ENCODE results near the gene SERPINA3.
"Not testable (repeated sequence)": the region's sequence is repeated elsewhere in the genome, so short reads cannot be mapped to it uniquely, and the experiment has no call there.

Gene SERPINA3

DNA sequence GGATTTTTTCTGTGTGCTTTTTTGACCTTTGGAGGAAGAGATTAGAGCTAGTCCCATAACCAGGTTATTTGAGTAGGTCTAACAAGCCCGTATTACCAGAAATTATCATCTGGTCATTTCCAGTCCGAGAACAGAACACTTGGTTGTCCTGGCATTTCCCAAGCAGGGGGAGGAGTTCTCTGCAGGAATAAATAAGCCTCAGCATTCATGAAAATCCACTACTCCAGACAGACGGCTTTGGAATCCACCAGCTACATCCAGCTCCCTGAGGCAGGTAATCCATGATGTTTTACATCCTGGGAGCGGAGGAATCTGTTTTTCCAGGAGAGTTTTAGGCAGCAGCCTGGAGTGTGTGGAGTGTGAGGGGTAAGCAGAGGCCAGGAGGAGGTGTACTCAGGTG lies at the start of gene SERPINA3:
Gene SERPINA3, plus strand, starts transcription at position 218 of the 400 bp plus-strand sequence. CDS start 2,051 bp downstream, outside the sequence.
- DNase-seq, result peak in 2 of 42 donors; percentile 25 to 63
- intact Hi-C loops (cut with DNase I), result no loop called here

DNA sequence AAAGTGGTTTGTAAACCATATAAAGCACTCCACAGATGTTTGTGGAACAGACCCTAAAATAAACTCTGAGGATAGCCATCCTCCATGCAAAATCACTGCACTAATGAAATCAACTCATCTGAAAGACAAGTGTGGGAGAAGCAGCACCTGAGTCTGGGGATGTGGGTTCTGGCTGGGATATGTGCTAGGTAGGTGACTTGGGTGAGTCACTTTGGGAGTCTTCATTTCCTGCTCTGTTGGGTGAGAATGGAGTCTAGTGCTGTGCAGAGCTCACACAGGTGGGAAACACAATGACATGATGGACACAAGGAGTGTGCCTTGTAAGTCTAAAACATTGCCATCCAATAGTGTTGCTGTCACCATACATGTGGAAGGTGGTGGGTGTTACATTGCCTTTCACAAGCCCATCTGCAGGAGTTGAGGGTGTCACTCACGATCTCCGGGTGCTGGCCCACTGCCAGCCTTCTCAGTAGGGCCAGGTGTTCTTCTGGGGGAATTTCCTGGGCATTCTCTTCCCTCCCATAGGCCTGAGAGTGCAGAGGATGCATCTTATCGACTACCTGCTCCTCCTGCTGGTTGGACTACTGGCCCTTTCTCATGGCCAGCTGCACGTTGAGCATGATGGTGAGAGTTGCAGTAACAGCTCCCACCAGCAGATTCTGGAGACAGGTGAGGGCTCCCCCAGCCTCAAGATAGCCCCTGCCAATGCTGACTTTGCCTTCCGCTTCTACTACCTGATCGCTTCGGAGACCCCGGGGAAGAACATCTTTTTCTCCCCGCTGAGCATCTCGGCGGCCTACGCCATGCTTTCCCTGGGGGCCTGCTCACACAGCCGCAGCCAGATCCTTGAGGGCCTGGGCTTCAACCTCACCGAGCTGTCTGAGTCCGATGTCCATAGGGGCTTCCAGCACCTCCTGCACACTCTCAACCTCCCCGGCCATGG lies 49.0 kb upstream of the SERPINA3 start:
- intact Hi-C loops (cut with DNase I), result no loop called here
- peak in 14 of 42 donors; percentile 14 to 75 (median 40) for DNase-seq

DNA sequence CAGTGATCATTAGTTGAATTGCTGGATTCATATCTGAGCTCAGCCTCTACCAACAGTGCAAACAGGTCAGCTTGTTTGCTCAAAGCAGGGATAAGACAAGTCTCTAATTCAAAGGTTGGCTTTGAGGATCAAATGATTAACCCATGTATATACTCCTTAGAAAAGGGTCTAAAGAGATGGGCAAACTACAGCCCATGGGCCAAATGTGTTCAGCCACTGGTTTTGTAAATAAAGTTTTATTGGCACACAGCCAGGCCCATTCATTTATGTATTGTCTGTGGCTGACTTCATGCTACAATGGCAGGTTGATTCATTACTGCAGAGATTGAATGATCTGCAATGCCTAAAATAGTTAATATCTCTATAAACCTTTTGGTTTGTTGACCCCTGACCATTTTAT lies 47.8 kb upstream of the SERPINA3 start:
- intact Hi-C loops (cut with DNase I), result no loop called here

DNA sequence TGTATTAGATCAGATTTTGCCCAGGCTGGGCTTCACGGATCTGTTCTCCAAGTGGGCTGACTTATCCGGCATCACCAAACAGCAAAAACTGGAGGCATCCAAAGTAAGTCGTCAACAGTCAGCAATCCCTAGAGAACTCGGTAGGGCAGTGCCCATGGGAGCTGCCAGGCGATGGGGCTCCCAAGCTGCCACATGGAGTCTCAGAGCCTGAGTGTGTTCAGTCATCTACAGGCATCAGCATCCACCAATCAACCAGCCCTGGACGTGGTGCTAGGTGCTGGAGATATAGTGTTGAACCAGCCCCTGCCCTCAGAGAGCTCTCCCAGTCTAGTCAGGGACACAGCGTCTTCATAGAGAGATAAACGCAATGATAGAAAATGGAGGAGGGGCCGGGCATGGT lies 44.0 kb upstream of the SERPINA3 start:
- no peak for DNase-seq
- intact Hi-C loops (cut with DNase I), result no loop called here

More for the DNA sequence above, 47.8 kb upstream of the SERPINA3 start:
- DNase-seq, result no peak

DNA sequence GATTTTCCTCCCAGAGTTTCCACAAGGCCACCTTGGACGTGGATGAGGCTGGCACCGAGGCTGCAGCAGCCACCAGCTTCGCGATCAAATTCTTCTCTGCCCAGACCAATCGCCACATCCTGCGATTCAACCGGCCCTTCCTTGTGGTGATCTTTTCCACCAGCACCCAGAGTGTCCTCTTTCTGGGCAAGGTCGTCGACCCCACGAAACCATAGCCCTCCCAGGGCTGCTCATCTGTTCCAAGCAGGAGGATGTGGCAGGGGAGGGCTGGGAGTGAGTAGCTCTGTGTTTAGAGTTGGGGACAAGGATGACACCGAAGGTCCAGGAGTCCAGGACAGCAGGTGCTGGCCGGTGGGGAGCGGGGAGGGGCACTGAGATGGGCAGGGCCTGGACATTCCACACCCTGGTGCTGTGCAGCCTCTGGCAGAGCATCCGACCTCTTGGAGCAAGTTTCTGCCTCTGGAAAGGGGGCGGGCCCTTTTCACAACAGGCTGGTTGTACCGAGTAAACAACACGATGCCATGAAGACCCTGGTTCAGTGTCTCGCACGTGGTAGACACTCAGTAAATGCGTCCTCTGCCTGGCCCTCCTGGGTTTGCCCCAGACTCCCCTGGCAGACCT lies 42.7 kb upstream of the SERPINA3 start:
- intact Hi-C loops (cut with DNase I), result no loop called here
- peak in 1 of 42 donors; percentile 13 for DNase-seq

DNA sequence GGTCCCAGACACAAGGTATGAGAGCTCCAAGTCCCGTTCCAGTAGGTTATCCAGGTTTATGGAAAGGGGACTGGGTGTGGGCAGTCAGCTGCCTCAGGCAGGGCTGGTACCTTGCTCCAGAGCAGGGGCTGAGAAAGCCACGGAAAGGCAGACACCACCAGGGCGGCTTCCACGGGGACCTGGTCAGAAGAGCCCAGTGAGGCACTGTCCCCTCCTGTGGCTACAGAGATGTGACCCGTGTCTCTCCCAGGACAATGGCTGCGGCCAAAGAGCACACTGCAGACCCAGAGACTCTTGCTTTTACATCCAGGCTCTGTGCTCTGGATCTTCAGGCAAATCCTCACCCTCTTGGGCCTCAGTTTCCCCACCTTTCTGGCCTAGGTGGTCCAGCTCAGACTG lies 42.2 kb upstream of the SERPINA3 start:
- intact Hi-C loops (cut with DNase I), result no loop called here
- DNase-seq, result peak in 1 of 42 donors; percentile 15

DNA sequence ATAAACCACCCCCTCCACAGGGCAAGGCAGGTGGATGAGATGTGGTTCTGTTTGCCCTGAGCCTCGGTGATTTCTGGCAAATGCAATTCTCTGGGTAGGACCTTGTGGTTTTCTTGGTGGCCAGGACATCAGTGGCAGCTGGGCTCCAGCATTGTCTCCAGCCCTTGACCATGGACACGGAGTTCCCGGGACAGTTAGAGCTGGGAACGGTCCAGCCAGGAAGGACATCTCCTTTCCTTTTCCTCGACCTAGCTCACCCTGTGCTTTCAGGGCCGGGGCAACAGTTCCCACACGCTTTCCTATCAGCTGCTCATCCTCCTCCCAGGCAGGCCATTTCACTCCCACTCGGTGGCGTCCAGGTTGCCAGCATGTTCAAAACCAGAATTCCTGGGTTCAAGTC lies 41.8 kb upstream of the SERPINA3 start:
- intact Hi-C loops (cut with DNase I), result no loop called here

DNA sequence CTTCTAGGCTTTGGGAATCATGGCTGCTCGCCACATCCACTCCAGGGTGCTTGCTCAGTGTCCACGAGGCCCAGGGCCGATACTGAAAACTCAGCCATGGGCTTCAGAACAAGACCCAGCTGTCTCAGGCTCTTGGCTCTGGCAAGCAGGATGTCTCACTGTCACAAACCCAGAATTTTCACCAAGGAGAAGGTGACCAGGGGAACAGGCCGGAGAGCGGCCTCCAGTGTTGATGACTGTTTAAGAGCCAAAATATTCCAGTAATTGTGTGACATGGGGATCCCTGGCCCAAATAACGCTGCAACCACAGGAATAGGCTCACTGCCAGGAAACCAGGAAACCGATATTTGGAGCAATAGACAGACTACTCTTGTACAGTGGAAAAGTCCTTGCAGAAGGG lies 40.8 kb upstream of the SERPINA3 start:
- intact Hi-C loops (cut with DNase I), result no loop called here
- DNase-seq, result peak in 2 of 42 donors; percentile 21 to 22

More for the DNA sequence above, 41.8 kb upstream of the SERPINA3 start:
- DNase-seq, result no peak

DNA sequence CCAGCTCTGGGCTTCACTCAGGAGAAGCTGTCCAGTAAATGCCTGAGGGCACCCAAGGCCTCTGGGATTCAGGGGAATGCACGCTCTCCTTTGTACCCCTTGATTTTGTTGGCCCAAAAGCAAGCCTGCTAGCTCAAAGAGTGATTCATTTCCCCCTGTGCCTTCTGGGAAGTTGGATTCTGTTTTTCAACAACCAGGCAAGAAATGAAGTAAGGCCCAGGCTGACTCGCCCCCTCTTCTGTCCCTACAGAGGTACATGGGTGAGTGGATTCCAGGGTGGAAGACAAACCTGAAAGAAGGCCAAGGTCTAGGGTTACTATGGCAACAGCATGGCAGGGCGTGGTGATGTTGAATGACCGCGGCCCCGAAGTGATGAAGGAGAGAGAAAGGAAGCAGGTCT lies 40.2 kb upstream of the SERPINA3 start:
- DNase-seq, result peak in 10 of 42 donors; percentile 11 to 74 (median 32)
- intact Hi-C loops (cut with DNase I), result no loop called here

DNA sequence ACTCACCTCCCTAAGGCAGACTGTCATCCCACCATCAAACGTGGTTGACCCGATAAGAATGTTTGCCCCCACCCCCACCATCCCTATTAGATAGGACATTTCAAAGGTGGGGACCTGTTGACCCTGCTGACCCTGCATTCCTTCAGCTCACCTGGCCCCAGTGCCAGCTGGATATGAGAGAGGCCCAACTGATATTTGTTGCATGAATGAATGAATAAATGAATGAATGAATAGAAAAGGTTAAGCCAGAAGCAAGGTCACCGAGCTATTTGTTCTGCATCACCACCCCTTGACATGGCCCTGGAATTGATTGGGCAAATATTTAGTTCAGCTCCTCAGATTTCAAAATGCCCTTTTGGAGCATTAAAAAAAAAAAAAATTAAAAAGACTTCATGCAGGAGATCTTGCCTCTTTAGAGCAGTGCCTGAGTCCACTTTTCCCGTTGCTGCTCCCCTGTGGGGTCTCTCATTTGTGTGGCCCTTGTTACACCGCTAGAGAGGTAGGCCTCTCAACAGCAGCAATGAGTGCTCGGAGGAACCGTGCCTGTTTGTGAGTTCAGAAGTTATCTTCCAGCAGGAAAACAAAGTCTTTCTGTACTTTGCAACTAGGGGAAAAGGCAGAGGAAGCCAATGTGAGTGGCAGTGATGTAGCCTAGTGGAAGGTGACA lies 39.4 kb upstream of the SERPINA3 start:
- DNase-seq, result peak in 1 of 42 donors; percentile 18
- intact Hi-C loops (cut with DNase I), result no loop called here

DNA sequence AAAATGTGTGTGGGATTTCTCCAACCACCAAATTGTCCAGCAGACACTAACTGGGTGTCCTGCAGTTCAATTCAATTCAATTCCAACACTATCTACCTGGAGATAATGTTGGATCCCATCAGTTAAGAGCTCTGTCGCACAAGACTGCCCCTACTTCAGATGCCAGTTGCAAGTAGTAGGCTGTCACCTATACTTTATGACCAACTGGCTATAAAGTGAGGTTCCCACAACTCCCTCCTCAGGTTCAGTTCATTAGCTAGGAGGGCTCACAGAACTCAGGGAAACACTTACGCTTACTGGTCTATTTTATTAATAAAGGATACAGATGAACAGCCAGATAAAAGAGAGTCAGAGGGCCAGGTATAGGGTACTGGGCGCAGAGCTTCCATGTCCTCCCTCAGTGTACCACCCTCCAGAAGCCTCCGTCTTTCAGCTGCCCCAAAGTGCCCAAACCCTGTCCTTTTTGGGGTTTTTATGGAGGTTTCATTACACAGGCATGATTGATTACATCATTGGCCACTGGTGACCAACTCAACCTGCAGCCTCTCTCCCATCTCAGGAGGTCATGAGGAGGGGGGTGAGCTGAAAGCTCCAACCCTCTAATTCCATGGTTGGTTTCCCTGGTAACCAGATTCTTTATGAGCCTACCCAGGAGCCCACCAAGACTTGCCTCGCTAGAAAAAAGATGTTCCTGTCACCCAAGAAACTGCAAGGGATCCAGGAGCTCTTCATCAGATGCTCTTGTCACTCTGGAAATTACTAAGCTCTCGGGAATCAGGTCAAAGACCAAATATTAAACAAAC lies 38.5 kb upstream of the SERPINA3 start:
- DNase-seq, result no peak
- intact Hi-C loops (cut with DNase I), result no loop called here

DNA sequence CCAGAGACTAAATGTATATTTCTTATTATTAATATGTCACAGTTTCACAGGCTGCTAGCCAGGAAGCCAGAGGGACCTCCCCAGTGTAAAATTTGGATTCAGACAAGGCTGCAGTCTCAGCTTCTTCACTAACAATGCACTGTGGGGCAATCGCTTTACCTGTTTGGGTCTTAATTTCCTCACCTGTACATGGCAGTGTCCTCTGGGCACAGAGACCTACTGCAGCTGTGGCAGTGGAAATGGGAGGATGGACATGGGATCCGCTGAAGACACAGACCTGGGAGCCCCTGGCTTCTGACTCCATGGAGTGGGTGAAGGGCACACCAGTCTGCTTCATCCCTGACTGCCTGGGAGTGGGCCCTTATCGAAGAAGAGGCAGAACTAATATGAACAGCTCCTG lies 37.9 kb upstream of the SERPINA3 start:
- DNase-seq, result no peak
- intact Hi-C loops (cut with DNase I), result no loop called here

DNA sequence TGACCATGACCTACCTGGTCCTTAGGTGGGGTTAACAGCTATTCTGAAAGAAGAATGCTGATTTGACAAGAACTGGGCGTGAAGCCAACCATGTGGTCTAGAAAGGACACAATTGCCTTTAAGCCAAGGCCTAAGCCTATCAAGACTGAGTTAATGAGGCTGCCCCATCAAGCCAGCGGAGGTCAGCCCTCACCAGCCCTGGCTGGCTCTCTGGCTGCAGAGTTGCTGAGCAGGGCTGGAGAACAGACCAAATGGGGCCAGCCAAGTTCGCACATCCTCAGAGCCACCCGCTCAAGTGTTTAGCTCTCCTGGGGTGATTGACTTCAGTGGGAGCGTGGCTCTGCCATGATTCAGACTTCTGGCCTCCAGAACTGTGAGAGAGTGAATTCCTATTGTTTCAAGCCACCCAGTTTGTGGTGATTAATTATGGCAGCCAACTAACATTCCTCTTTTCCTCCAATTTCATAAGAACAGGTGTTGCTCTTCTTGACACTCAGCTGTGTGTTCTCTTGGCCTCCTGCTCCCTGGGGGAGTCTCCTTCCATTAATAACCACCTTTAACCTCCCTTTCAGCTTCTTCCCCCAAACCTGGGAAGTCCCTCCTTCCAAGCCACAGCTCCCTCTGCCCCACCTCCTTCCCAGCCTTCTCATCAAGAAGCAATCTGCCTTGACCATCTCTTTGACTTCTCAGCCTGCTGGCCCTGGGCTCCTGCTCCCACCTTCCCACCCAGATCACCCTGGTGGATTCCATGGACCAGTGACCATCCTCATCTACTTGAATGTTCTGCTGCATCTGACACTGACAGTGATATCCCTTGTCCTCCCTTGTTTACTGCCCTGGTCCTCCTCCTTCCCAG lies 36.2 kb upstream of the SERPINA3 start:
- DNase-seq, result peak in 3 of 42 donors; percentile 4 to 42 (median 9)
- intact Hi-C loops (cut with DNase I), result no loop called here

DNA sequence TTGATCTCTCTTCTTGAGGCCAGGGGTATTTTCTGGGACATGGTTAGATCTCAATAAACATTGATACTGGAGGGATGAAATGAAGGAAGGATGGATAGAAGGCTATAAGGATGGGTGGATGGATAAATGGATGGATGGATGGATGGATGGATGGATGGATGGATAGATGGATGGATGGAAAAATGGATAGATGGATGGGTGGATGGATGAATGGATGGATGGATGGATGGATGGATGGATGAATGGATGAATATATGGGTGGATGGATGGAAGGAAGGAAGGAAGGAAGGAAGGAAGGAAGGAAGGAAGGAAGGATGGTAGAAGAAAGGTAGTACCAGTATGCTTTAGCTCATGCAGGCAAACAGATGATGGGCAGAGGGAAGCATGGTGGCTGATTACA lies 34.7 kb upstream of the SERPINA3 start:
- intact Hi-C loops (cut with DNase I); DNase-seq: not testable (repeated sequence)

DNA sequence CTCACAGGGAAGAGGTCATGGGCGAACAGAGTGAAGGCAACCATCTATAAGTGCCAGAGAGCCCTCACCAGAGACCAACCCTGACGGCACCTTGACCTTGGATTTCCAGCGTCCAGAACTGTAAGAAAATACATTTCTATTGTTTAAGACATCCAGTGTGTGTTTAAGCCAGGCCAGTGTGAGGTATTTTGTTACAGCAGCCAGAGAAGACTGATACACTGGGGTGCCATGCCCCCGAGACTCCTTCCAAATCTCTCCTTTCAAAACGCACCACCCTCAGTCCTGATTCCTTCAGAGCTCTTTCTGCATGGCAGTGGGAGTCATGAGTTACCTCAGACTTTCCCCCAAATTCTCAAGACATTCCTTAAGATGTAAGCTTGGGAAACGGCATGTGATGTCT lies 33.5 kb upstream of the SERPINA3 start:
- DNase-seq, result peak in 1 of 42 donors; percentile 11
- intact Hi-C loops (cut with DNase I), result no loop called here

DNA sequence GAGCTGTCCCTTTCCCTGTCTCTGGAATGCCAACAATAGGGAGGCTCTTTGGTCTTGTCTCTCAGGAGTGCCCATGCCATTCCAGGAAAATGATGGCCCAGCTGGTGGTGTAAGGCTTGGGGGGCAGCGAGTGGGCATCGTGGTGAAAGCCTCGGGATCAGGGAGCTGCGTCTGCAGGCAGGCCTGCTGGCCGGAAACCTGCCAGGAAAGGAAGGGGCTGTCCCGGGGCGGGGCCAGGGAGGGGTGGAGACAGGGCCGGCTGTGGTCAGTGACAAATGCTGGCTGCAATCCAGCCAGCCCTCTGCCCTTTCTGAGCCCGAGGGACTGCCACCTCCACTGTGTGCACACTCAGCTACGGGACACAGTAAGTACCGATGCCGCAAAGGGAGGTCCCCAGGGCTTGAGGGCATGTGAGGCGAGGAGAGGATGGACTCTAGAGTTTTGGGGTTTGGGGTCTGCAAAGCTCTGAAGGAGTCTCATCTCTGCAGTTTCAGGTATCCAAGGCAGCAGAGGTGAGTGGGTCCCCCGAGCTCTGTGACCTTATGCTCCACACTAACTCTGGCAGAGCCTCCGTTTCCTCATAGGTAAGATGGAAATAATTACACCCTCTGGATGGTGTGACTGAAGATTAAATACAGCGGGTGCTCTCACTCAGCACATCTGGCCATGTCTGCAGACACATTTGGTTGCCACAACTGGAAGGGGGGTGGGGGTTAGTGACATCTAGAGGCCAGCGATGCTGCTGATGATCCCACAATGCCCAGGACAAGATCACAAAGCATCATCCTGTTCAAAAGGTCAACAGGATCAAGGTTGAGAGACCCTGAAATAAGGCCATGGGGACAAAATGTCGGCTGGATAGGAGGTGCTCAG lies 30.8 kb upstream of the SERPINA3 start, which contains the start of gene SERPINA5:
Gene SERPINA5, plus strand, starts transcription at position 300 of the 873 bp plus-strand sequence. CDS start 5,937 bp downstream, outside the sequence.
- DNase-seq, result peak in 3 of 42 donors; percentile 16 to 33 (median 29)
- intact Hi-C loops (cut with DNase I), result no loop called here
